Mucosa of descending colon (tissue), 3 donors: ENCODE measurements around the gene TBC1D14. TPM values are rescaled to one million over a fixed set of nuclear protein-coding genes. Genes with fewer than 3 reads are reported as not detected.
A peak's percentile ranks its signal among the peaks of the same experiment; 100 is the strongest.

Experiments used
- ATAC-seq: fragments of 200-7000 bp; cut with Tn5 transposase; one replicate; pipeline ENCODE4 v1.9.1; 2020; ENCODE audit warnings: mild to moderate bottlenecking, moderate library complexity
- DNase-seq, 3 donors: peaks; one replicate each; pipeline ENCODE4 v3.0.0-alpha.2; 2020
- H3K36me3 ChIP-seq: fragments of 200-600 bp; one replicate; pipeline ENCODE4 v1.8.0; 2021; ENCODE audit warnings: low read depth, mild to moderate bottlenecking
- H3K4me1 ChIP-seq: fragments of 200-600 bp; one replicate; pipeline ENCODE4 v1.8.0; 2021; ENCODE audit warnings: low read depth, mild to moderate bottlenecking
- H3K4me3 ChIP-seq: fragments of 200-600 bp; one replicate; pipeline ENCODE4 v1.8.0; 2021; ENCODE audit warnings: mild to moderate bottlenecking
- H3K9me3 ChIP-seq: fragments of 200-600 bp; one replicate; pipeline ENCODE4 v1.8.0; 2021; ENCODE audit warnings: mild to moderate bottlenecking
- intact Hi-C, 2 donors: fragments of 100-400 bp; cut with DNase I in 1 of 2; cut with micrococcal nuclease in 1 of 2; formaldehyde crosslinking; loops; one replicate each; pipeline versions ENCODE4 v1.11.0 to v1.11.1; 2022; cut with DNase I, micrococcal nuclease
- total RNA-seq, 3 donors: library from RNA; stranded (reverse); fragmentation: NEBNext Ultra II Directional in 2 of 3; extraction: Animal tissue kit (Norgen Biotek cat#: 25700) in 2 of 3; gene quantifications; one replicate each; pipeline versions ENCODE4 v1.2.1 to v1.2.4, GENCODE V29; 2021 to 2023
- TF ChIP-seq, protein P1 (sequence below): fragments of 200-600 bp; IDR thresholded peaks from one replicate; pipeline ENCODE4 v1.8.0; 2022; ENCODE audit warnings: antibody characterized with exemption, mild to moderate bottlenecking
- donor health status: DM: no; HTN: no; CAD: no; lungs with moderate emphysema.
- donor health status: DM: no; HTN: no; CAD: no.
- donor health status: DM: no; HTN: yes; CAD: no.

Gene TBC1D14
- total RNA-seq, 3 donors from 2014 or later = 51.8 to 70.8 (median 56.2) TPM

- no peak overlapping the region for H3K4me3 ChIP-seq
- no peaks in the 10 kb centered on the region for H3K36me3 ChIP-seq
- H3K4me1 ChIP-seq = peaks cover 56% of the 10 kb centered on the region
- ATAC-seq (no peak), DNase-seq (peak in 1 of 3 donors; percentile 36)
- H3K9me3 ChIP-seq = no peaks in the 10 kb centered on the region
- TF ChIP-seq, protein P1, sequence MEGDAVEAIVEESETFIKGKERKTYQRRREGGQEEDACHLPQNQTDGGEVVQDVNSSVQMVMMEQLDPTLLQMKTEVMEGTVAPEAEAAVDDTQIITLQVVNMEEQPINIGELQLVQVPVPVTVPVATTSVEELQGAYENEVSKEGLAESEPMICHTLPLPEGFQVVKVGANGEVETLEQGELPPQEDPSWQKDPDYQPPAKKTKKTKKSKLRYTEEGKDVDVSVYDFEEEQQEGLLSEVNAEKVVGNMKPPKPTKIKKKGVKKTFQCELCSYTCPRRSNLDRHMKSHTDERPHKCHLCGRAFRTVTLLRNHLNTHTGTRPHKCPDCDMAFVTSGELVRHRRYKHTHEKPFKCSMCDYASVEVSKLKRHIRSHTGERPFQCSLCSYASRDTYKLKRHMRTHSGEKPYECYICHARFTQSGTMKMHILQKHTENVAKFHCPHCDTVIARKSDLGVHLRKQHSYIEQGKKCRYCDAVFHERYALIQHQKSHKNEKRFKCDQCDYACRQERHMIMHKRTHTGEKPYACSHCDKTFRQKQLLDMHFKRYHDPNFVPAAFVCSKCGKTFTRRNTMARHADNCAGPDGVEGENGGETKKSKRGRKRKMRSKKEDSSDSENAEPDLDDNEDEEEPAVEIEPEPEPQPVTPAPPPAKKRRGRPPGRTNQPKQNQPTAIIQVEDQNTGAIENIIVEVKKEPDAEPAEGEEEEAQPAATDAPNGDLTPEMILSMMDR = no peak
- intact Hi-C loops = loop anchor here in 1 of 2 donors (10.0 kb wide), 1 partner anchor 83 kb away; the partner anchor contains the start of gene TBC1D14
These were observed 78.5 kb downstream of the TBC1D14 start for GRCh38 chr4:6988016-6988715.

DNA sequence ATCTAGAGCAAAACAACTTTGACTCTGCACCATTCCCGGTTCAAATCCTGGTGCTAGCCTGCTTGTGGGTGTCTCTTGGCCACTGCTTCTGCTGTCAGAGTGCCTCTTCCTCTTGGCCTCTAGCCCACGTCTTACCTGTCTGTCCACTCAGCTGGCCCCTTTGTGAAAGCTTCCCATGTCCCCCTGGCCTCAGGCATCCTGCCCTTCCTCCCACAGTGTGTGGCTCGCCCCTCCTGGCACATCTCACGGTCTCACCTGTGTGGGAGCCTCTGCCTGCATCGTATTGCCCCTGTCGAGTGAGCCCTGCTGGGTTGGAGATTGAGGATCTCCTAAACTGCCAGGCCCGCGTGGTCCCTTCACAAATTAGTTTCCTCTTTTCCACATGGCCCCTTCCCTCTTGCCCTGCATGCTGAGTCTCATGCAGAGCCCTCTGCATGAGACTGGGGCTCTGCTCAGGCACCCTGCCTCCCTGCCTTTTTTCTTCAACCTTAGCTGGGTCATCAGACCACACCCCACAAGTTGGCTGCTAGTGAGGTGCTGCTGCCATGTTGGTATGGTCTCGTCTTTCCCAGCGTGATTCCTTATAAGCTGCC is 79.8 kb downstream of the TBC1D14 start:
- DNase-seq (no peak), ATAC-seq (no peak)
- TF ChIP-seq, protein P1 = no peak
- Histone ChIP-seq H3K4me3 (no peak overlapping the region), H3K36me3 (no peaks in the 10 kb centered on the region), H3K4me1 (peaks cover 56% of the 10 kb centered on the region), H3K9me3 (no peaks in the 10 kb centered on the region)
- intact Hi-C loops = loop anchor here in 1 of 2 donors (10.0 kb wide), 1 partner anchor 85 kb away; the partner anchor contains the start of gene TBC1D14

DNA sequence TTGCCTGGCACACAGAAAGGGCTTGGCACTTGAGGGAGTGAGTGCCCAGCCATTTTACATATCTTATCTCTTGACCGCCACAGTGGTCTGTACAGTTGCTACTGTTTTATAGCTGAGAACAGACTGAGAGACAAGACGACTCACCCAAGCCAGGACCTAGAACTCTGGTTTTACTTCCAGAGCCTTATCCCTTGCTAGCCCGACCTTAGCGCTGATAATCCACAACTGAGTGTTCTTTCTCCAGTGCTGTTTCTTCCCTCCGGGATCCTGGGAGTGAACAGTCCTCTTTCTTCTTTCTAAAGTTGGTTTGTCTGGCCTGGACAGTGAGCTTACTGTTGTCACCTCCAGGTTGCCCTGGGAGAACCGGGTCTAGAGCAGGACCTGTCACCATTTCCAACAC is 81.0 kb downstream of the TBC1D14 start:
- H3K4me1 ChIP-seq = peaks cover 45% of the 10 kb centered on the region
- DNase-seq = no peak
- no peak for ATAC-seq
- intact Hi-C loops = no loop called here
- H3K36me3 ChIP-seq = no peaks in the 10 kb centered on the region
- H3K4me3 ChIP-seq = no peak overlapping the region
- no peaks in the 10 kb centered on the region for H3K9me3 ChIP-seq
- TF ChIP-seq, protein P1 = no peak

GRCh38 chr4:6991249-6991648 is 81.6 kb downstream of the TBC1D14 start:
- Histone ChIP-seq H3K4me1 (peaks cover 40% of the 10 kb centered on the region), H3K4me3 (no peak overlapping the region), H3K36me3 (no peaks in the 10 kb centered on the region), H3K9me3 (no peaks in the 10 kb centered on the region)
- ATAC-seq (no peak), DNase-seq (no peak)
- intact Hi-C loops = no loop called here
- TF ChIP-seq, protein P1 = no peak

DNA sequence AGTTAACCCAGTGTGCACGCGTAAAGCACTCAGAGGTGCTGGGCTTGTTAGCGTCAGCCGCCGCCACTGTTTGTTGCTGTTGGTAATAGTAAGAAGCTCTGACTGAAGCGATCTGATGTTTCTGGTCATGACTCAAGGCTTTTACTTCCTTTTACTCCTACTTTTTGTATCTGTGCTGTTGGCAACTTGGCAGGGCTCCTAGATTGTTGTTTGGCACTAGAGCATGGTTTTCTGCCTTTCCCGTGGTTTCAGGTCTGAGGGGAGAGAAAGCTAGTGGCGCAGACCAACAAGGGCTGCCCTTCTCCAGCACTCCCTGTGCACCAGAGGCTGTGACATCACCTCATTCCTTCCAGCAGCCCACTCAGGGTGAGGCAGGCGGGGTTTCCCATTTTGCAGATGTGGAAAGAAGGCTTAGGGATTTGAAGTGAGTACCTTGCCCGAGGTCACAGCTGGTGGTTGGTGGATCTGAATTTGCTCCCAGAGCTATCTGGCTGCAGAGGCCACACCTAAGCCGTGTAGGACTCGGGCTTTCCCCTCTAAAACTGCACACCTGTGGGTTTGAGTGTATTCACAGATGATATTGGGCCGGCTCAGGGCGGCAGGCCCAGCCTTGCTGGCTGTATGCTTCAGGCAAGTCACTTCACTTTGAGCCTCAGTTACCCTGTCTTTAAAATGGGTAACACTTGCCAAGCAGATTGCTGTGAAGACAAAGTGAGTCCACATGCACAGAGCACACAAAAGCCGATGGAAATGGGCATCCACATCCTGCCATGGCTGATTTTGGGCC is 82.3 kb downstream of the TBC1D14 start:
- no peak overlapping the region for H3K4me3 ChIP-seq
- intact Hi-C loops = no loop called here
- peaks cover 39% of the 10 kb centered on the region for H3K4me1 ChIP-seq
- DNase-seq = no peak
- H3K9me3 ChIP-seq = no peaks in the 10 kb centered on the region
- no peaks in the 10 kb centered on the region for H3K36me3 ChIP-seq
- TF ChIP-seq, protein P1 = no peak
- no peak for ATAC-seq
